Activated CD4-positive, alpha-beta memory T cell treated with anti-CD3 and anti-CD28 coated beads, Interleukin-2, amount 10 ng/mL, durations not matched to agents 7 days and 5 days (primary cell): ENCODE data around the gene KCNQ4. TPM values are rescaled to one million over a fixed set of nuclear protein-coding genes. Genes with fewer than 3 reads are reported as not detected.

Experiments
- CTCF ChIA-PET: fragments of 350-600 bp; sonication (Branson Sonifier 250); formaldehyde crosslinking; loops from one replicate; lab custom pipeline; 2021; ENCODE audit warnings: antibody characterized with exemption, inconsistent platforms; lab: Charles Lee
- POLR2A ChIA-PET: fragments of 350-600 bp; sonication (Branson Sonifier 250); formaldehyde crosslinking; loops from one replicate; lab custom pipeline; 2021; ENCODE audit warnings: antibody characterized with exemption; lab: Charles Lee
- DNase-seq: peaks from one replicate; pipeline ENCODE4 v3.0.0-alpha.2; 2020
- H3K27ac Mint-ChIP-seq: one replicate; pipeline ENCODE4 v1.8.0; 2021; ENCODE audit warnings: mild to moderate bottlenecking, mixed read lengths
- H3K27me3 Mint-ChIP-seq: one replicate; pipeline ENCODE4 v1.8.0; 2021; ENCODE audit warnings: mixed read lengths
- H3K36me3 Mint-ChIP-seq: one replicate; pipeline ENCODE4 v1.8.0; 2021; ENCODE audit warnings: low read depth, mixed read lengths
- H3K4me1 Mint-ChIP-seq: one replicate; pipeline ENCODE4 v1.8.0; 2021; ENCODE audit warnings: mixed read lengths
- H3K4me3 Mint-ChIP-seq: one replicate; pipeline ENCODE4 v1.8.0; 2021; ENCODE audit warnings: mild to moderate bottlenecking, mixed read lengths
- H3K9me3 Mint-ChIP-seq: one replicate; pipeline ENCODE4 v1.8.0; 2021; ENCODE audit warnings: mixed read lengths
- total RNA-seq, 2 experiments: library from RNA; stranded (reverse); gene quantifications; one replicate each; pipeline ENCODE4 v1.2.3, GENCODE V29; 2021

KCNQ4 gene
- total RNA-seq, 2 experiments from 2014 or later = 0.45 to 0.60 TPM

- no peak for DNase-seq
- Mint-ChIP-seq H3K4me3 (no peak overlapping the region), H3K27me3 (peaks cover 4% of the 10 kb centered on the region), H3K4me1 (peaks cover 26% of the 10 kb centered on the region), H3K27ac (peak overlapping the region; percentile 22), H3K36me3 (no peaks in the 10 kb centered on the region), H3K9me3 (no peaks in the 10 kb centered on the region)
- CTCF ChIA-PET = interaction anchor here (0.7 to 3.7 kb wide), 4 partner anchors 10 to 153 kb away, joined by 4 to 23 read pairs (median 5); no protein-coding TSS in a partner anchor
- POLR2A ChIA-PET = interaction anchor here (1.1 to 1.7 kb wide), 4 partner anchors 14 to 183 kb away, joined by 4 to 6 read pairs (median 4); partner anchors contain the start of genes CITED4, CTPS1 and NFYC
These were observed 12.4 kb downstream of the KCNQ4 start for GRCh38 chr1:40795811-40796586.

GRCh38 chr1:40796939-40797667 is 13.5 kb downstream of the KCNQ4 start:
- H3K27ac Mint-ChIP-seq = no peak overlapping the region
- no peak for DNase-seq
- H3K36me3 Mint-ChIP-seq = no peaks in the 10 kb centered on the region
- peaks cover 4% of the 10 kb centered on the region for H3K27me3 Mint-ChIP-seq
- POLR2A ChIA-PET = interaction anchor here (0.9 to 1.7 kb wide), 6 partner anchors 13 to 106 kb away, joined by 3 to 5 read pairs (median 4); partner anchors contain the start of genes CITED4 and NFYC
- peaks cover 36% of the 10 kb centered on the region for H3K4me1 Mint-ChIP-seq
- H3K9me3 Mint-ChIP-seq = no peaks in the 10 kb centered on the region
- H3K4me3 Mint-ChIP-seq = no peak overlapping the region
- CTCF ChIA-PET = interaction anchor here (1.2 to 3.7 kb wide), 3 partner anchors 8 to 156 kb away, joined by 4 to 23 read pairs (median 5); no protein-coding TSS in a partner anchor

- ChIA-PET CTCF (interaction anchor here (0.6 to 3.7 kb wide), 4 partner anchors 9 to 155 kb away, joined by 3 to 23 read pairs (median 4); no protein-coding TSS in a partner anchor), POLR2A (interaction anchor here (0.9 to 1.4 kb wide), 4 partner anchors 20 to 106 kb away, joined by 3 to 4 read pairs (median 4); partner anchors contain the start of gene NFYC)
- Mint-ChIP-seq H3K4me3 (no peak overlapping the region), H3K27ac (no peak overlapping the region), H3K9me3 (no peaks in the 10 kb centered on the region), H3K4me1 (peaks cover 38% of the 10 kb centered on the region), H3K36me3 (no peaks in the 10 kb centered on the region), H3K27me3 (peaks cover 4% of the 10 kb centered on the region)
- DNase-seq = no peak
These were observed 14.1 kb downstream of the KCNQ4 start for GRCh38 chr1:40797668-40798010.

- Mint-ChIP-seq H3K4me3 (no peak overlapping the region), H3K36me3 (no peaks in the 10 kb centered on the region), H3K27me3 (no peaks in the 10 kb centered on the region), H3K27ac (no peak overlapping the region), H3K4me1 (peaks cover 41% of the 10 kb centered on the region), H3K9me3 (no peaks in the 10 kb centered on the region)
- no peak for DNase-seq
- ChIA-PET POLR2A (interaction anchor here (0.6 to 1.4 kb wide), 5 partner anchors 20 to 125 kb away, joined by 3 to 4 read pairs (median 3); partner anchors contain the start of gene NFYC), CTCF (interaction anchor here (0.6 to 3.7 kb wide), 3 partner anchors 10 to 129 kb away, joined by 3 to 23 read pairs (median 4); no protein-coding TSS in a partner anchor)
These were observed 15.0 kb downstream of the KCNQ4 start for GRCh38 chr1:40798366-40799281.

GRCh38 chr1:40799351-40799867 is 15.8 kb downstream of the KCNQ4 start:
- Mint-ChIP-seq H3K27me3 (no peaks in the 10 kb centered on the region), H3K9me3 (no peaks in the 10 kb centered on the region), H3K4me1 (peaks cover 41% of the 10 kb centered on the region), H3K4me3 (no peak overlapping the region), H3K27ac (no peak overlapping the region), H3K36me3 (no peaks in the 10 kb centered on the region)
- POLR2A ChIA-PET = no interaction called here
- no peak for DNase-seq
- CTCF ChIA-PET = interaction anchor here (0.6 kb wide), 1 partner anchor 142 kb away, joined by 3 read pairs; no protein-coding TSS in a partner anchor

GRCh38 chr1:40801742-40802077 is 18.1 kb downstream of the KCNQ4 start:
- POLR2A ChIA-PET = interaction anchor here (0.7 kb wide), 1 partner anchor 178 kb away, joined by 3 read pairs; the partner anchor contains the start of gene CTPS1
- Mint-ChIP-seq H3K27me3 (no peaks in the 10 kb centered on the region), H3K27ac (no peak overlapping the region), H3K9me3 (no peaks in the 10 kb centered on the region), H3K4me3 (peak overlapping the region; percentile 52), H3K4me1 (peaks cover 28% of the 10 kb centered on the region), H3K36me3 (no peaks in the 10 kb centered on the region)
- no peak for DNase-seq
- CTCF ChIA-PET = no interaction called here

- Mint-ChIP-seq H3K27me3 (no peaks in the 10 kb centered on the region), H3K4me3 (peak overlapping the region; percentile 63), H3K4me1 (peaks cover 24% of the 10 kb centered on the region), H3K27ac (no peak overlapping the region), H3K36me3 (no peaks in the 10 kb centered on the region), H3K9me3 (no peaks in the 10 kb centered on the region)
- ChIA-PET POLR2A (interaction anchor here (1.1 to 1.3 kb wide), 2 partner anchors 10 to 15 kb away, joined by 3 read pairs; no protein-coding TSS in a partner anchor), CTCF (no interaction called here)
- peak; percentile 89 for DNase-seq
These were observed 18.6 kb downstream of the KCNQ4 start for GRCh38 chr1:40802078-40802741.

GRCh38 chr1:40802742-40803113 is 19.1 kb downstream of the KCNQ4 start:
- no peaks in the 10 kb centered on the region for H3K36me3 Mint-ChIP-seq
- ChIA-PET CTCF (no interaction called here), POLR2A (interaction anchor here (1.1 to 1.4 kb wide), 3 partner anchors 9 to 73 kb away, joined by 3 read pairs; no protein-coding TSS in a partner anchor)
- no peak for DNase-seq
- H3K27ac Mint-ChIP-seq = no peak overlapping the region
- peak overlapping the region; percentile 63 for H3K4me3 Mint-ChIP-seq
- peaks cover 19% of the 10 kb centered on the region for H3K4me1 Mint-ChIP-seq
- H3K27me3 Mint-ChIP-seq = no peaks in the 10 kb centered on the region
- H3K9me3 Mint-ChIP-seq = no peaks in the 10 kb centered on the region

- ChIA-PET CTCF (no interaction called here), POLR2A (interaction anchor here (1.1 to 1.4 kb wide), 3 partner anchors 8 to 73 kb away, joined by 3 read pairs; no protein-coding TSS in a partner anchor)
- Mint-ChIP-seq H3K27me3 (no peaks in the 10 kb centered on the region), H3K9me3 (no peaks in the 10 kb centered on the region), H3K27ac (no peak overlapping the region), H3K36me3 (no peaks in the 10 kb centered on the region), H3K4me1 (peaks cover 18% of the 10 kb centered on the region), H3K4me3 (no peak overlapping the region)
- DNase-seq = no peak
These were observed 19.9 kb downstream of the KCNQ4 start for GRCh38 chr1:40803447-40803846.

- Mint-ChIP-seq H3K27ac (no peak overlapping the region), H3K4me1 (peaks cover 21% of the 10 kb centered on the region), H3K9me3 (no peaks in the 10 kb centered on the region), H3K27me3 (no peaks in the 10 kb centered on the region), H3K4me3 (no peak overlapping the region), H3K36me3 (no peaks in the 10 kb centered on the region)
- POLR2A ChIA-PET = interaction anchor here (1.3 to 1.4 kb wide), 2 partner anchors 8 to 72 kb away, joined by 3 read pairs; no protein-coding TSS in a partner anchor
- DNase-seq = no peak
- CTCF ChIA-PET = no interaction called here
These were observed 20.3 kb downstream of the KCNQ4 start for GRCh38 chr1:40803902-40804301.

- Mint-ChIP-seq H3K4me1 (peaks cover 35% of the 10 kb centered on the region), H3K4me3 (no peak overlapping the region), H3K27me3 (no peaks in the 10 kb centered on the region), H3K9me3 (no peaks in the 10 kb centered on the region), H3K27ac (no peak overlapping the region), H3K36me3 (no peaks in the 10 kb centered on the region)
- DNase-seq = no peak
- POLR2A ChIA-PET = interaction anchor here (2.0 kb wide), 1 partner anchor 115 kb away, joined by 7 read pairs; the partner anchor contains the start of gene NFYC
- CTCF ChIA-PET = no interaction called here
These were observed 22.7 kb downstream of the KCNQ4 start for GRCh38 chr1:40806240-40806639.
